NCI-H2196 (cell line): ENCODE measurements around the gene PBXIP1.
A peak's percentile ranks its signal among the peaks of the same experiment; 100 is the strongest.

Experiments
- DNase-seq: peaks from one replicate; lab custom pipeline; 2025; ENCODE audit not compliant: unreplicated experiment; lab: John Stamatoyannopoulos, UW

PBXIP1 gene

DNA sequence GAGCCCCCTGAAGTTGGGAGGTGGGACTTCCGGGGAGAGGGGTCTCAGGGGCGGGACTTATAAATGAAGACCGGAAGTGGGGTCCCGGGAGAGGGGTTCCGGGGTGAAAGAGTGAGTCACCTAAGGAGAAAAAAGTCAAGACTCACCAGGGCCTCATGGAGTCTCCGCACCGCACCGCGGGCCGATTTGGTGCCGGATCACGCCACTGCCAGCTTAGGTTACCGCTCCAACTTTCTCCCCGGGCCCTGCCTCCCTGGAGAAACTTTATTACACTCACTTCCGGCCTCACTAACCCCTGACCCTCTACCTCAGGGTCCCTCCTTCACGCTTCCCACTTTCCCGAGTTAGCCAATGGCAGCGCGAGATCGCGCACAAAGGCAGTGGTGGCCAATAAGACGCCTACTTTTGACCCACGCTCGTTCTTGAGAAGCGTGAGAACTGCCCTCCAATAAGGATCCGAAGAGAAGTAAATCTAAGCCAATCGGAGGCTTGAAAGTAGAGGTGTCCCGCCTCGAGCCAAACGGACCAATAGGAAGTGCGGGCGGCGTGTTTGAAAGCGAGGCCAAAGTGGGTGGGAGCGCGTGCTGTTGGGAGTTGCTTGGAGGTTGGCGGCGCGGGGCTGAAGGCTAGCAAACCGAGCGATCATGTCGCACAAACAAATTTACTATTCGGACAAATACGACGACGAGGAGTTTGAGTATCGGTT, 18.4 kb upstream of the PBXIP1 start, which contains the start of gene CKS1B:
TSS of gene CKS1B (plus strand) at position 580 of the 706 bp plus-strand sequence. CDS start at position 645, 65 bp downstream.
- DNase-seq, result peak; percentile 99

GRCh38 chr1:154973344-154974101, 17.6 kb upstream of the PBXIP1 start:
- DNase-seq, result peak; percentile 96

- peak; percentile 59 for DNase-seq
Observed at GRCh38 chr1:154972517-154973343, 16.8 kb upstream of the PBXIP1 start.

GRCh38 chr1:154972213-154972516, 16.3 kb upstream of the PBXIP1 start:
- peak; percentile 59 for DNase-seq

GRCh38 chr1:154971341-154971998, 15.6 kb upstream of the PBXIP1 start:
- DNase-seq, result no peak

DNA sequence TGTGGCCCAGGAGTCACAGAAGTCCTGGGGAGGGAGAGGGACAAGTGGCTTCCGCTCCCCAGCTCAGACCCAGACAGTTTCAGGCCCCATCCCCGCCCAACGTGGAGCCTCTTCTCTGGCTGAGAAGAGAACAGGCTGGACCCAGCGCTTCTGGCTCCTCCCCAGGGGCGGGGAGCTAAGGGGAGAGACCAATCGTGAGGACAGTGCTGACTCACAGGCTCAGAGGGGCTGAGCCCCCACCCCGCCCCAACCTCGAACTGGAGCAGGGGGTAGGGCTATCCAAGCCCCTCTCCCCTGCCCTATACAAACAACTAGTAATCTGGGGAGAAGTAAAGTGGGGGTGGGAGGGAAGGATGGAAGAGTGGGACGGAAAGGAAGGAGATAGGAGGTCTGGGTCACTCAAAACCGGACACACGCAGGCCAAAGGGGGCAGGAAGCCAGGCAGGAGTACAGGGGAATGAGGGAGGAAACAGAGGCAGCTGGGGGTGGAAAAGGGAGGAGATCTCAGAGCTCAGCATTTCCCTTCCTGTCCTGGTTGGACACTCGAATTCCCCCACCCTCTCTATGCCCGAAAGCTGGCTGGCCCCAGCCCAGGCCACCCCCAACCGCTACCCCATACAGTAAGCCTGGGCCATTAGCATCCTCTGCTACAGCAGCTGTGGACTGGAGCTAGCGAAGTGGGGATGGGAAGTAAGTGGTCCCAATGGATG, 14.9 kb upstream of the PBXIP1 start, which contains the start of gene SHC1:
TSS of gene SHC1 (minus strand) at position 117 of the 710 bp plus-strand sequence. CDS start 221 bp downstream, outside the sequence.
- peak; percentile 92 for DNase-seq

DNA sequence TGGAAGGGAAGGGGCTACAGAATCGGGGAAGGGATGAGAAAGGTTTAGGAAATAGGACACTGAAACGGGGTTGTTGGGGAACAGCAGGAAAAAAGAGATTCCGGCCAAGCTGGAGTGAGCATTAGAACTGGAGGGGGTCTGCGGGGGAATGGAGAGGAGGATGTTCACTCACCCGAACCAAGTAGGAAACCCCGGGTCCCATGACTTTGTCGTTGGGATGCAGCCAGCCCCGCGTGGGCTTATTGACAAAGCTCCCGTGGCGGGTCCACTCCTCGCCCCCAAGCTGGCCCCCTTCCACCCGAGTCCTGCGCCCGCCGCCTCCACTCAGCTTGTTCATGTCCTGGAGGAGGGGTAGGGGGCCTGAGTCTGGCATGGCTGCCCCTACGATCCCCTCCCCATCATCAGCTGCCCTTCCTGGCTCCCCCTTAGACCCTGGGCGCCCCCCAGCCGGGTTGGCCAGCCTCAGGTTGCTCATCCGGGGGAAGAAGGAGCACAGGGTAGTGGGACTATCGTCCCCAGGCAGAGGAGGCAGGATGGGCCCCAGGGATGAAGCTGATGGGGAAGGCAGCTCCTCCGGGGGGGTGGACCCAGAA, 14.1 kb upstream of the PBXIP1 start:
- DNase-seq, result no peak

- no peak for DNase-seq
Observed at GRCh38 chr1:154969246-154969645, 13.3 kb upstream of the PBXIP1 start.

GRCh38 chr1:154968731-154969130, 12.8 kb upstream of the PBXIP1 start:
- no peak for DNase-seq

DNA sequence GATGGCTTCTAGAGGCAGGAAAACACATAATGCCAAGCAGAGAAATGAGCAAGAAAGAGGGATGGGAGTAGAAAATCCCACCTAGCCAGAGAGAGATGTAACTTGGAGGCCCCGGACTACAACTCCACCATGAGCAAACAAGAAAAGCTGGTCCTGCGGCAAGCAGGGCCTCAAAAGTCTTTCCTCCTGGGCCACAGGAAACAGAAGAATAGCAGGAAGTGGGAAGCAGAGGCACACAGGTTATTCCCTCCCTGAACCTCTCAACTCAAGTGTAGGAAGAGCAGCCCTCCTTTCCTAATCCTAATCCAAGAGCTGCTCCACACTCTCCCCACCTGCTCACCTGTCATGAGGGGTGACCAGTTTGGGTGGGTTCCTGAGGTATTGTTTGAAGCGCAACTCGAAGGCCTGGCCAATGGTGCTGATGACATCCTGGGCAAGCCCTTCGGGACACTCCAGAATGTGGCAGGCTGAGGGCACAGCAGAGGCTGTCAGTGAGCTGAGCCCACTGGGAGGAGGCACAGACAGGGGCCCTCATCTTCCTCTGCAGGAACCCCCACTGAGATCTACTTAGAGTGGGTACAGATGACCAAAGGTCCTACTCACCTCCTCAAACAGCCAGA, 11.5 kb upstream of the PBXIP1 start:
- no peak for DNase-seq

- DNase-seq, result no peak
Observed at GRCh38 chr1:154966111-154966510, 10.2 kb upstream of the PBXIP1 start.

- DNase-seq, result no peak
Observed at GRCh38 chr1:154964359-154964758, 8.5 kb upstream of the PBXIP1 start.

GRCh38 chr1:154963643-154964042, 7.7 kb upstream of the PBXIP1 start:
- no peak for DNase-seq

DNA sequence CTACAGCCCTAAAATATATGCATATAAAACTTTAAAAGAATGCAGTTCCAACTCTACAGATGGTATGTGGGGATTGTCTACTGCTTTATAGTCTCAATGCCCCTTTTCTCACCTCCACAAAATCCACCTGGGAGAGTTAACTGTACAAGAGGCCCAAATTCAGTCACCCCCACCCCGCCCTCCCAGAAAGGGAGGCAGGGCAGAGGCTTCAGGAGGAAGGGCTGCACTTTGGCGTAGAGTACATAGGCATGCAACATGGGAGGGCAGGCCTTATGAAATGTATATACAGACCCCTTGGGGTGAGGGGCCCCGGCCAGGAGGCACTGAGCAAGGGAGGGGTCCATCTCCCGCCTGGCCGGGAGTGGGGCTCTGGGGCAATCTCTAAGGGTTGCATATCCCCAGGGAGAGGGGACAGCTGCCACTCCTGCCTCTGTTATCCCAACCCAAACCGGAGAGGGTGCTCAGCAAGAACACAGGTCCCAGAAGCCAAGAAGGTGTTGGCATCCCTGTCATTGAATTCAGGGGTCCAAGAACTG, 7.0 kb upstream of the PBXIP1 start:
- no peak for DNase-seq

DNA sequence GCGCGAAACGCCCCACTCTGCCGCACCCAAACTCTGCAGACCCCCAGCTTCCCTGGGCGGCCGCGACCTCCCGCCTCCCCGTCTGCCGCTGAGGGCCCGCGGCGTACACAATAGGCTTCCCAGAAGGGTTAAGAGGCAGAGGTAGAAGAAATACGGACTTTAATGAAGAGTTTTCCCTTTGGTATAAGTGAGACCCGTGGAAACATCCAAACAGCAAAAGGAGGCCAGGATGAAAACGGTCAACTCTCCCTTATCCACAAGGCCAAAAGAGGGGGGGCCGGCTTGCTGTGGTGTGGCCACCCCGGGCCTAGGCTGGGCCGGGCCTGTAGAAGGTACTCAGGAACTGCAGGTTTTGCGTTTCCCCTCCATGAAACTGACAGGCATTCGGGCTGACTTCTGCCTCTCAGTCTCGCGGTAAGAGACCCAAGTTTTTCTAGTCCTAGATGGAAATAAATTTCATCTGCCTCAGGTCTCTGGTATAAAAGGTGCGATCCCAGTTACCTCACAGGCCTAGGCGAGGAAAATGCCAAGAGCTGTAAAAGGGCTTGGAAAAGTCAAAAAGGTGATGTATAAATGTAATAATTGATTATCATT, 6.4 kb upstream of the PBXIP1 start:
- no peak for DNase-seq

GRCh38 chr1:154961207-154962155, 5.6 kb upstream of the PBXIP1 start, which contains the start of gene PYGO2:
Gene PYGO2 (minus strand): TSS chr1:154961782. CDS start chr1:154961576, 206 bp downstream.
- DNase-seq, result peak; percentile 81

GRCh38 chr1:154960446-154961136, 4.7 kb upstream of the PBXIP1 start:
- no peak for DNase-seq
